GM23338 (cell line): ENCODE data around the gene FLNC. TPM values are rescaled to one million over a fixed set of nuclear protein-coding genes. Genes with fewer than 3 reads are reported as not detected.

Experiments
- ATAC-seq: fragments of 200-7000 bp; cut with Tn5 transposase; 3 replicates; pipeline ENCODE4 v1.9.1; 2020
- DNase-seq: peaks from one replicate; pipeline ENCODE4 v3.0.0-alpha.2; 2015; ENCODE audit warnings: low spot score
- H2AFZ ChIP-seq: fragments of 200-600 bp; sonication (generic); 2 replicates; pipeline ENCODE4 v1.8.0; 2016; ENCODE audit warnings: antibody characterized with exemption, mild to moderate bottlenecking, moderate library complexity
- H3F3A ChIP-seq: fragments of 200-600 bp; sonication (generic); replicated peaks from 2 replicates; pipeline ENCODE4 v1.8.0; 2017; ENCODE audit warnings: antibody characterized with exemption, mixed run types, low read depth
- H3K27ac ChIP-seq: fragments of 200-600 bp; sonication (generic); 2 replicates; pipeline ENCODE4 v1.6.1; 2016; ENCODE audit warnings: low read depth
- H3K27me3 ChIP-seq: fragments of 200-600 bp; sonication (generic); 2 replicates; pipeline ENCODE4 v1.8.0; 2016; ENCODE audit warnings: mild to moderate bottlenecking, mixed run types, moderate library complexity; ENCODE audit not compliant: insufficient read depth
- H3K36me3 ChIP-seq: fragments of 200-600 bp; sonication (generic); 2 replicates; pipeline ENCODE4 v1.8.0; 2016; ENCODE audit warnings: mild to moderate bottlenecking; ENCODE audit not compliant: insufficient read depth
- H3K4me1 ChIP-seq: fragments of 200-600 bp; sonication (generic); 2 replicates; pipeline ENCODE4 v1.8.0; 2016; ENCODE audit warnings: mild to moderate bottlenecking, moderate library complexity; ENCODE audit not compliant: insufficient read depth
- H3K4me2 ChIP-seq: fragments of 200-600 bp; sonication (generic); 2 replicates; pipeline ENCODE4 v1.7.1; 2017; ENCODE audit warnings: mixed run types
- H3K4me3 ChIP-seq: fragments of 200-600 bp; sonication (generic); 2 replicates; pipeline ENCODE4 v1.6.1; 2016; ENCODE audit warnings: mixed run types
- H3K79me2 ChIP-seq: fragments of 200-600 bp; sonication (generic); replicated peaks from 2 replicates; pipeline ENCODE4 v1.8.0; 2017; ENCODE audit warnings: mild to moderate bottlenecking; ENCODE audit not compliant: insufficient read depth
- H3K9me2 ChIP-seq: fragments of 200-600 bp; sonication (generic); 2 replicates; pipeline ENCODE4 v1.8.0; 2017; ENCODE audit not compliant: insufficient read depth
- H4K20me1 ChIP-seq: fragments of 200-600 bp; sonication (generic); replicated peaks from 2 replicates; pipeline ENCODE4 v1.8.0; 2017; ENCODE audit warnings: mild to moderate bottlenecking; ENCODE audit not compliant: insufficient read depth
- H3K27ac Mint-ChIP-seq: 2 replicates; pipeline ENCODE4 v1.8.0; 2020; ENCODE audit warnings: inconsistent platforms, mild to moderate bottlenecking, moderate library complexity, mixed read lengths
- H3K27me3 Mint-ChIP-seq: 3 replicates; pipeline ENCODE4 v1.8.0; 2022; ENCODE audit warnings: low read depth, mild to moderate bottlenecking, moderate library complexity, mixed read lengths, inconsistent platforms; ENCODE audit not compliant: insufficient read depth, poor library complexity
- H3K36me3 Mint-ChIP-seq: 3 replicates; pipeline ENCODE4 v1.8.0; 2021; ENCODE audit warnings: low read depth, mild to moderate bottlenecking, inconsistent platforms, moderate library complexity, mixed read lengths
- H3K4me1 Mint-ChIP-seq: 3 replicates; pipeline ENCODE4 v1.8.0; 2020; ENCODE audit warnings: mild to moderate bottlenecking, inconsistent platforms, mixed read lengths
- H3K4me3 Mint-ChIP-seq: 3 replicates; pipeline ENCODE4 v1.8.0; 2021; ENCODE audit warnings: moderate library complexity, mild to moderate bottlenecking, inconsistent platforms, mixed read lengths
- H3K9me3 Mint-ChIP-seq: 3 replicates; pipeline ENCODE4 v1.8.0; 2020; ENCODE audit warnings: moderate library complexity, mild to moderate bottlenecking, inconsistent platforms, mixed read lengths
- CTCF ChIP-seq, 2 experiments: fragments of 200-600 bp in 1 of 2; sonication (generic) in 1 of 2; conservative IDR thresholded peaks; 2 replicates each; pipeline versions ENCODE4 v1.5.1 to v1.6.1; 2016 to 2017; ENCODE audit warnings: antibody characterized with exemption in 2 of 2, low read depth in 2 of 2, mild to moderate bottlenecking in 2 of 2, moderate library complexity in 1 of 2
- ETS1 ChIP-seq: IDR thresholded peaks from 2 replicates; pipeline ENCODE4 v1.6.1; 2016; ENCODE audit warnings: antibody characterized with exemption
- EZH2 ChIP-seq: fragments of 200-600 bp; sonication (generic); IDR thresholded peaks from one replicate; pipeline ENCODE4 v1.8.0; 2017; ENCODE audit warnings: antibody characterized with exemption, mild to moderate bottlenecking, low read depth; ENCODE audit not compliant: unreplicated experiment
- EZH2phosphoT487 ChIP-seq: fragments of 200-600 bp; sonication (generic); IDR thresholded peaks from one replicate; pipeline ENCODE4 v1.8.1; 2018; ENCODE audit warnings: antibody characterized with exemption; ENCODE audit not compliant: unreplicated experiment
- NANOG ChIP-seq: IDR thresholded peaks from 2 replicates; pipeline ENCODE4 v1.6.1; 2016; ENCODE audit warnings: antibody characterized with exemption, borderline replicate concordance
- STAT1 ChIP-seq: IDR thresholded peaks from one replicate; pipeline ENCODE4 v1.6.1; 2016; ENCODE audit warnings: antibody characterized with exemption; ENCODE audit not compliant: unreplicated experiment
- ZNF114 ChIP-seq: fragments of 250-450 bp; sonication (Bioruptor Pico); IDR thresholded peaks from 2 replicates; pipeline ENCODE4 v1.5.0; 2020; ENCODE audit warnings: mild to moderate bottlenecking, moderate library complexity
- ZNF331 ChIP-seq: fragments of 250-450 bp; sonication (Bioruptor Pico); IDR thresholded peaks from 2 replicates; pipeline ENCODE4 v1.5.0; 2020; ENCODE audit warnings: low read depth, mild to moderate bottlenecking, moderate library complexity
- ZNF462 ChIP-seq: fragments of 250-450 bp; sonication (Bioruptor Pico); IDR thresholded peaks from 2 replicates; pipeline ENCODE4 v1.5.0; 2020; ENCODE audit warnings: mild to moderate bottlenecking, moderate library complexity
- polyA plus RNA-seq: library from polyadenylated mRNA; unstranded; fragments of >200 nt; fragmentation: Nextera tagmentation; extraction: Ambion mirVana; gene quantifications from 2 replicates; pipeline ENCODE4 v1.2.1, GENCODE V29; 2016
- total RNA-seq: library from RNA; depleted of rRNA; stranded (reverse); fragments of >200 nt; shearing (Covaris generic); gene quantifications from 2 replicates; pipeline ENCODE4 v1.2.3, GENCODE V29; 2014

FLNC gene
- total and polyA plus RNA-seq, 2 experiments from 2014 or later: 0.65 to 11.8 TPM

- peak overlapping the region; percentile 96 for H3K4me2 ChIP-seq
- Mint-ChIP-seq H3K27me3 (peaks cover 52% of the 10 kb centered on the region), H3K4me3 (peak overlapping the region; percentile 74)
These were observed 1.2 kb downstream of the FLNC start for GRCh38 chr7:128831178-128831993.

More at GRCh38 chr7:128831178-128831993, 1.2 kb downstream of the FLNC start:
- H3K4me3 ChIP-seq: peak overlapping the region; percentile 76
- H3K9me3 Mint-ChIP-seq: no peaks in the 10 kb centered on the region
- H3K27ac Mint-ChIP-seq: no peak overlapping the region
- peaks cover 6% of the 10 kb centered on the region for H3F3A ChIP-seq
- H3K27me3 ChIP-seq: peaks cover 42% of the 10 kb centered on the region
- H3K79me2 ChIP-seq: no peaks in the 10 kb centered on the region
- no peaks in the 10 kb centered on the region for H3K9me2 ChIP-seq
- H4K20me1 ChIP-seq: no peaks in the 10 kb centered on the region
- DNase-seq (peak; percentile 68), ATAC-seq (peak; percentile 23)
- no peak overlapping the region for H3K27ac ChIP-seq
- peak overlapping the region; percentile 93 for H2AFZ ChIP-seq
- H3K4me1 ChIP-seq: peaks cover 28% of the 10 kb centered on the region
- no peaks in the 10 kb centered on the region for H3K36me3 Mint-ChIP-seq
- no peaks in the 10 kb centered on the region for H3K36me3 ChIP-seq
- no peak for TF ChIP-seq ETS1
- no peak for TF ChIP-seq NANOG
- no peak for TF ChIP-seq ZNF114
- no peak for TF ChIP-seq ZNF331 (CRISPR knock-in tag)
- no peak for TF ChIP-seq STAT1
- TF ChIP-seq CTCF (conservative IDR thresholded peaks at IDR 0.05; ENCODE audit: low read depth in 2 of 2): no peak
- TF ChIP-seq EZH2phosphoT487: no peak
- peak; percentile 55 for TF ChIP-seq EZH2
- no peak for TF ChIP-seq ZNF462 (CRISPR knock-in tag)
- H3K4me1 Mint-ChIP-seq: peaks cover 39% of the 10 kb centered on the region
